Activated gamma-delta T cell treated with anti-CD3 and anti-CD28 coated beads, Interleukin-2, amount 50 U/mL, for 16 hours (primary cell): ENCODE results near the gene CCSER1.
"Not testable (repeated sequence)": the region's sequence is repeated elsewhere in the genome, so short reads cannot be mapped to it uniquely, and the experiment has no call there.

Source experiments
- DNase-seq: peaks from one replicate; pipeline ENCODE4 v3.0.0-alpha.2; 2020; ENCODE audit warnings: low read depth

The CCSER1 gene

GRCh38 chr4:90299373-90299772, 172.2 kb downstream of the CCSER1 start:
- no peak for DNase-seq

- no peak for DNase-seq
Observed at GRCh38 chr4:90306810-90307209, 179.6 kb downstream of the CCSER1 start.

- DNase-seq, result not testable (repeated sequence)
Observed at GRCh38 chr4:90317140-90317539, 189.9 kb downstream of the CCSER1 start.

GRCh38 chr4:90317785-90318184, 190.6 kb downstream of the CCSER1 start:
- no peak for DNase-seq

GRCh38 chr4:90318193-90318592, 191.0 kb downstream of the CCSER1 start:
- no peak for DNase-seq

GRCh38 chr4:90328558-90328957, 201.4 kb downstream of the CCSER1 start:
- no peak for DNase-seq

GRCh38 chr4:90330546-90330945, 203.4 kb downstream of the CCSER1 start:
- no peak for DNase-seq

GRCh38 chr4:90345549-90346215, 218.5 kb downstream of the CCSER1 start:
- DNase-seq, result no peak

- DNase-seq, result no peak
Observed at GRCh38 chr4:90349636-90350035, 222.4 kb downstream of the CCSER1 start.

- DNase-seq, result no peak
Observed at GRCh38 chr4:90357117-90357710, 230.0 kb downstream of the CCSER1 start.

GRCh38 chr4:90375081-90375480, 247.9 kb downstream of the CCSER1 start:
- no peak for DNase-seq

GRCh38 chr4:90393215-90393614, 266.0 kb downstream of the CCSER1 start:
- DNase-seq, result no peak

- no peak for DNase-seq
Observed at GRCh38 chr4:90403781-90404180, 276.6 kb downstream of the CCSER1 start.

GRCh38 chr4:90407897-90408296, 280.7 kb downstream of the CCSER1 start:
- not testable (repeated sequence) for DNase-seq

GRCh38 chr4:90412786-90413185, 285.6 kb downstream of the CCSER1 start:
- DNase-seq, result not testable (repeated sequence)

- no peak for DNase-seq
Observed at GRCh38 chr4:90415116-90415515, 287.9 kb downstream of the CCSER1 start.

GRCh38 chr4:90419124-90419711, 292.0 kb downstream of the CCSER1 start:
- DNase-seq, result no peak

- DNase-seq, result no peak
Observed at GRCh38 chr4:90421161-90421560, 294.0 kb downstream of the CCSER1 start.

GRCh38 chr4:90425893-90426292, 298.7 kb downstream of the CCSER1 start:
- no peak for DNase-seq

GRCh38 chr4:90438522-90438921, 311.3 kb downstream of the CCSER1 start:
- DNase-seq, result no peak

GRCh38 chr4:90441770-90442169, 314.6 kb downstream of the CCSER1 start:
- no peak for DNase-seq

GRCh38 chr4:90442619-90443018, 315.4 kb downstream of the CCSER1 start:
- no peak for DNase-seq

- DNase-seq, result no peak
Observed at GRCh38 chr4:90443231-90443630, 316.0 kb downstream of the CCSER1 start.

GRCh38 chr4:90444904-90445303, 317.7 kb downstream of the CCSER1 start:
- DNase-seq, result no peak
